ENCODE results near the gene ZBTB5. TPM values are rescaled to one million over a fixed set of nuclear protein-coding genes. Genes with fewer than 3 reads are reported as not detected.

The ZBTB5 gene
- total and polyA plus RNA-seq, 4 donors = 16.2 to 20.8 (median 20.0) TPM

- H3K27me3 ChIP-seq (ENCODE audit: control insufficient read depth, insufficient read depth, low read length) = no peaks in the 10 kb centered on the region
- peaks cover 48% of the 10 kb centered on the region for H3K36me3 ChIP-seq (ENCODE audit: control insufficient read depth, insufficient read depth, low read length)
- 93% methylated on average over 3 of the region's 5 CpGs for WGBS (ENCODE audit: insufficient coverage)
- H3K27ac ChIP-seq (ENCODE audit: low read depth, low read length) = no peak overlapping the region
- H3K4me1 ChIP-seq (ENCODE audit: control insufficient read depth, insufficient read depth, low read length) = no peaks in the 10 kb centered on the region
- H3K9me3 ChIP-seq (ENCODE audit: control insufficient read depth, insufficient read depth, low read length) = no peaks in the 10 kb centered on the region
- no peak for DNase-seq (ENCODE audit: low read depth in 4 of 6, low spot score in 6 of 6)
- H3K4me3 ChIP-seq (ENCODE audit: low read depth, low read length) = no peak overlapping the region
These were observed 43.0 kb upstream of the ZBTB5 start for GRCh38 chr9:37508135-37508833.

GRCh38 chr9:37507566-37508134 is 42.4 kb upstream of the ZBTB5 start:
- H3K36me3 ChIP-seq (ENCODE audit: control insufficient read depth, insufficient read depth, low read length) = peaks cover 55% of the 10 kb centered on the region
- DNase-seq (ENCODE audit: low read depth in 4 of 6, low spot score in 6 of 6) = no peak
- WGBS (ENCODE audit: insufficient coverage) = 88% methylated on average over 11 of the region's 11 CpGs

GRCh38 chr9:37504605-37505004 is 39.4 kb upstream of the ZBTB5 start:
- no peaks in the 10 kb centered on the region for H3K9me3 ChIP-seq (ENCODE audit: control insufficient read depth, insufficient read depth, low read length)
- H3K27ac ChIP-seq (ENCODE audit: low read depth, low read length) = no peak overlapping the region
- no peak overlapping the region for H3K4me3 ChIP-seq (ENCODE audit: low read depth, low read length)
- H3K4me1 ChIP-seq (ENCODE audit: control insufficient read depth, insufficient read depth, low read length) = no peaks in the 10 kb centered on the region
- no peak for DNase-seq (ENCODE audit: low read depth in 4 of 6, low spot score in 6 of 6)
- H3K27me3 ChIP-seq (ENCODE audit: control insufficient read depth, insufficient read depth, low read length) = no peaks in the 10 kb centered on the region
- whole genome bisulfite sequencing (ENCODE audit: insufficient coverage) = 86% methylated on average over 5 of the region's 5 CpGs
- H3K36me3 ChIP-seq (ENCODE audit: control insufficient read depth, insufficient read depth, low read length) = peaks cover 62% of the 10 kb centered on the region

More at GRCh38 chr9:37507566-37508134, 42.4 kb upstream of the ZBTB5 start:
- Histone ChIP-seq H3K4me1 (ENCODE audit: control insufficient read depth, insufficient read depth, low read length) (no peaks in the 10 kb centered on the region), H3K27ac (ENCODE audit: low read depth, low read length) (no peak overlapping the region), H3K4me3 (ENCODE audit: low read depth, low read length) (no peak overlapping the region), H3K9me3 (ENCODE audit: control insufficient read depth, insufficient read depth, low read length) (no peaks in the 10 kb centered on the region), H3K27me3 (ENCODE audit: control insufficient read depth, insufficient read depth, low read length) (no peaks in the 10 kb centered on the region)

- Histone ChIP-seq H3K4me3 (ENCODE audit: low read depth, low read length) (no peak overlapping the region), H3K27me3 (ENCODE audit: control insufficient read depth, insufficient read depth, low read length) (no peaks in the 10 kb centered on the region), H3K36me3 (ENCODE audit: control insufficient read depth, insufficient read depth, low read length) (peaks cover 66% of the 10 kb centered on the region), H3K4me1 (ENCODE audit: control insufficient read depth, insufficient read depth, low read length) (no peaks in the 10 kb centered on the region), H3K9me3 (ENCODE audit: control insufficient read depth, insufficient read depth, low read length) (no peaks in the 10 kb centered on the region), H3K27ac (ENCODE audit: low read depth, low read length) (no peak overlapping the region)
- no peak for DNase-seq (ENCODE audit: low read depth in 4 of 6, low spot score in 6 of 6)
- WGBS (ENCODE audit: insufficient coverage) = 100% methylated on average over 3 of the region's 3 CpGs
These were observed 38.5 kb upstream of the ZBTB5 start for GRCh38 chr9:37503736-37504135.

GRCh38 chr9:37501957-37502596 is 36.8 kb upstream of the ZBTB5 start:
- no peak overlapping the region for H3K27ac ChIP-seq (ENCODE audit: low read depth, low read length)
- H3K4me3 ChIP-seq (ENCODE audit: low read depth, low read length) = no peak overlapping the region
- peaks cover 62% of the 10 kb centered on the region for H3K36me3 ChIP-seq (ENCODE audit: control insufficient read depth, insufficient read depth, low read length)
- no peaks in the 10 kb centered on the region for H3K27me3 ChIP-seq (ENCODE audit: control insufficient read depth, insufficient read depth, low read length)
- H3K4me1 ChIP-seq (ENCODE audit: control insufficient read depth, insufficient read depth, low read length) = no peaks in the 10 kb centered on the region
- no peaks in the 10 kb centered on the region for H3K9me3 ChIP-seq (ENCODE audit: control insufficient read depth, insufficient read depth, low read length)
- DNase-seq (ENCODE audit: low read depth in 4 of 6, low spot score in 6 of 6) = peak in 1 of 6 donors; percentile 8
- 100% methylated on average over 1 of the region's 2 CpGs for WGBS (ENCODE audit: insufficient coverage)

GRCh38 chr9:37499297-37499696 is 34.0 kb upstream of the ZBTB5 start:
- H3K9me3 ChIP-seq (ENCODE audit: control insufficient read depth, insufficient read depth, low read length) = no peaks in the 10 kb centered on the region
- 100% methylated on average over 6 of the region's 6 CpGs for WGBS (ENCODE audit: insufficient coverage)
- H3K4me1 ChIP-seq (ENCODE audit: control insufficient read depth, insufficient read depth, low read length) = no peaks in the 10 kb centered on the region
- H3K27me3 ChIP-seq (ENCODE audit: control insufficient read depth, insufficient read depth, low read length) = no peaks in the 10 kb centered on the region
- peaks cover 74% of the 10 kb centered on the region for H3K36me3 ChIP-seq (ENCODE audit: control insufficient read depth, insufficient read depth, low read length)
- H3K27ac ChIP-seq (ENCODE audit: low read depth, low read length) = no peak overlapping the region
- H3K4me3 ChIP-seq (ENCODE audit: low read depth, low read length) = no peak overlapping the region
- DNase-seq (ENCODE audit: low read depth in 4 of 6, low spot score in 6 of 6) = no peak

GRCh38 chr9:37498457-37498856 is 33.2 kb upstream of the ZBTB5 start:
- WGBS (ENCODE audit: insufficient coverage) = 83% methylated on average over 1 of the region's 3 CpGs
- Histone ChIP-seq H3K27ac (ENCODE audit: low read depth, low read length) (no peak overlapping the region), H3K4me1 (ENCODE audit: control insufficient read depth, insufficient read depth, low read length) (no peaks in the 10 kb centered on the region), H3K27me3 (ENCODE audit: control insufficient read depth, insufficient read depth, low read length) (no peaks in the 10 kb centered on the region), H3K36me3 (ENCODE audit: control insufficient read depth, insufficient read depth, low read length) (peaks cover 71% of the 10 kb centered on the region), H3K9me3 (ENCODE audit: control insufficient read depth, insufficient read depth, low read length) (no peaks in the 10 kb centered on the region), H3K4me3 (ENCODE audit: low read depth, low read length) (no peak overlapping the region)
- no peak for DNase-seq (ENCODE audit: low read depth in 4 of 6, low spot score in 6 of 6)

GRCh38 chr9:37497320-37497719 is 32.1 kb upstream of the ZBTB5 start:
- Histone ChIP-seq H3K4me1 (ENCODE audit: control insufficient read depth, insufficient read depth, low read length) (no peaks in the 10 kb centered on the region), H3K27ac (ENCODE audit: low read depth, low read length) (no peak overlapping the region), H3K36me3 (ENCODE audit: control insufficient read depth, insufficient read depth, low read length) (peaks cover 65% of the 10 kb centered on the region), H3K9me3 (ENCODE audit: control insufficient read depth, insufficient read depth, low read length) (no peaks in the 10 kb centered on the region), H3K27me3 (ENCODE audit: control insufficient read depth, insufficient read depth, low read length) (no peaks in the 10 kb centered on the region), H3K4me3 (ENCODE audit: low read depth, low read length) (no peak overlapping the region)
- WGBS (ENCODE audit: insufficient coverage) = no CpG with 5 or more reads among the region's 3 CpGs
- no peak for DNase-seq (ENCODE audit: low read depth in 4 of 6, low spot score in 6 of 6)

- 85% methylated on average over 4 of the region's 4 CpGs for WGBS (ENCODE audit: insufficient coverage)
- H3K4me1 ChIP-seq (ENCODE audit: control insufficient read depth, insufficient read depth, low read length) = no peaks in the 10 kb centered on the region
- H3K4me3 ChIP-seq (ENCODE audit: low read depth, low read length) = no peak overlapping the region
- DNase-seq (ENCODE audit: low read depth in 4 of 6, low spot score in 6 of 6) = no peak
- H3K36me3 ChIP-seq (ENCODE audit: control insufficient read depth, insufficient read depth, low read length) = peaks cover 62% of the 10 kb centered on the region
- no peak overlapping the region for H3K27ac ChIP-seq (ENCODE audit: low read depth, low read length)
- no peaks in the 10 kb centered on the region for H3K27me3 ChIP-seq (ENCODE audit: control insufficient read depth, insufficient read depth, low read length)
- no peaks in the 10 kb centered on the region for H3K9me3 ChIP-seq (ENCODE audit: control insufficient read depth, insufficient read depth, low read length)
These were observed 30.8 kb upstream of the ZBTB5 start for GRCh38 chr9:37496020-37496419.

- no peaks in the 10 kb centered on the region for H3K9me3 ChIP-seq (ENCODE audit: control insufficient read depth, insufficient read depth, low read length)
- H3K4me1 ChIP-seq (ENCODE audit: control insufficient read depth, insufficient read depth, low read length) = no peaks in the 10 kb centered on the region
- no peak overlapping the region for H3K27ac ChIP-seq (ENCODE audit: low read depth, low read length)
- H3K4me3 ChIP-seq (ENCODE audit: low read depth, low read length) = no peak overlapping the region
- H3K36me3 ChIP-seq (ENCODE audit: control insufficient read depth, insufficient read depth, low read length) = peaks cover 57% of the 10 kb centered on the region
- no peak for DNase-seq (ENCODE audit: low read depth in 4 of 6, low spot score in 6 of 6)
- H3K27me3 ChIP-seq (ENCODE audit: control insufficient read depth, insufficient read depth, low read length) = no peaks in the 10 kb centered on the region
- 97% methylated on average over 5 of the region's 5 CpGs for WGBS (ENCODE audit: insufficient coverage)
These were observed 30.3 kb upstream of the ZBTB5 start for GRCh38 chr9:37495571-37495970.
